Measurements from ENCODE around the gene SAMD3.
A peak's percentile ranks its signal among the peaks of the same experiment; 100 is the strongest.
"Not testable (repeated sequence)": the region's sequence is repeated elsewhere in the genome, so short reads cannot be mapped to it uniquely, and the experiment has no call there.

The SAMD3 gene

DNA sequence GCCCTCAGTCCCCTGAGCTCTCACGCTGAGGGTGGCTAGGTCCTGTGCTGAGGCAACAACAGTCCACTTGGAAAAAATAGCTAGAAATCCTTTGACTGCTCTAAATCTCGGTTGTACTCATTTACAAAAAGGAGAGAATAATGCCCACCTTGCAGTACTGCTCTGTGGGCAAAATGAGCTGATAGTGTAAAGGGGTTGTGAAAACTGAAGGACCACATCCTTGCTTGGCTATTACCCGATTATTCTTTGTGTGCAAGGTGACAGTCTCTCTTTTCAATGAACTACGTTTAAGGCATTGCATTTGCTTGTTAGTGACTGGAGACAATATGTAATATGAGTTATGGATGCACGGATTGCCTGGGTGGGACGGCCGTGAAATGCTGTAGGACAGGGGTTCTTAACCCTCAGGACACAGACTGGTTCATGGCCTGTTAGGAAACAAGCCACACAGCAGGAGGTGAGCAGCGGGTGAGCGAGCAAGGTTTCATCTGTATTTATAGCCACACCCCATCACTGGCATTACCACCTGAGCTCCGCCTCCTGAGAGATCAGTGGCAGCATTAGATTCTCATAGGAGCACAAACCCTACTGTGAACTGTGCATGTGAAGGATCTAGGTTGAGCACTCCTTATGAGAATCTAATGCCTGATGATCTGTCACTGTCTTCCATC is 14.6 kb downstream of the SAMD3 start:
- DNase-seq, result no peak

DNA sequence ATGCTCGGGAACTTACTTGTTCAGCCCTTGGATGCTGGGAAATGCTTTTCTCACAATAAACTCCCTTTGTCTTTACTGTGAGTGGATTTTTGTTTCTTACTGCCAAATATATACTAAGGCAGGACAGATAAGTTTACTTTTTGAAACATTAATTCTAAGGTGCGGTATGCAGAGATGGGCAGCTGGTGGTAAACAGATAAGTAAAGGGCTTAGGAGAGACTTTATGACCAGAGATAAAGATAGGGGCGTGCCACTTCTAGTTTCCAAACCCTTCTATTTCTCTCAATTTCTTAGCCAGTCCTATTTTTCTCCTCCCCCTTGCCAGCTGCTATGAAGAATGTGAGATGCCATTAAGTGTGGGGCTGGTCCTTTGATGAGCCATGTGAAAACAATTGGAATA is 16.3 kb downstream of the SAMD3 start:
- no peak for DNase-seq

DNA sequence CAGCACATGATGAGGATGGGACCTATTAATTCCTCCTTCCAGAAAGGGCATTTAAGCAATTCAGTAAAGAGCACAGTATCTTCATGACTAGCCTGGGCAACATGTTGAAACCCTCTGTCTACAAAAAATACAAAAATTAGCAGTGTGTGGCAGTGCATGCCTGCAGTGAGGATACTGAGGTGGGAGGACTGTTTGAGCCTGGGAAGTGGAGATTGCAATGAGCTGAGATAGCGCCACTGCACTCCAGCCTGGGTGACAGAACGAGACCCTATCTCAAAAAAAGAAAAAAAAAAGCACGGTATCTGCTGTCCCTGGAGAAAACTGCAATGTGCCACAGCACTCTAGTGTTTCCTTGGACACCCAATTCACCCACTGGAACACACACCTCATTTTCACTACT is 18.4 kb downstream of the SAMD3 start:
- no peak for DNase-seq

DNA sequence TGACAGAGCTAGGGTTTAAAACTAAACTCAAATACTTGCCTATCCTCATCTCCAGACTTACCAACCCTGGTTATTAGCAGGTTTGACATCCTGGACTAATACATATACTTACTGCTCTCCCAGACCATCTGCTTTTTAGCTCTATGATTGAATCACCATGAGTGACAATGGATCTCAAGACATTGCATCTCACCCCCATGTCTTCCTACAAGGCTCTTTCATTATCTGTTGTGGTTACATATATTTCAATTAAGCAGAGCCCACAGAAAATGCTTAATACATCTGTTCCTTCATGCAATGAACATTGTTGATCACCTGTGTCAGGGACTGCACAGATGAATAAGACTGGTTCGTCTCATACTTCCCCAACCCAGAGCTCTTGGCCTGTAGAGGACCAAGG is 19.4 kb downstream of the SAMD3 start:
- no peak for DNase-seq

DNA sequence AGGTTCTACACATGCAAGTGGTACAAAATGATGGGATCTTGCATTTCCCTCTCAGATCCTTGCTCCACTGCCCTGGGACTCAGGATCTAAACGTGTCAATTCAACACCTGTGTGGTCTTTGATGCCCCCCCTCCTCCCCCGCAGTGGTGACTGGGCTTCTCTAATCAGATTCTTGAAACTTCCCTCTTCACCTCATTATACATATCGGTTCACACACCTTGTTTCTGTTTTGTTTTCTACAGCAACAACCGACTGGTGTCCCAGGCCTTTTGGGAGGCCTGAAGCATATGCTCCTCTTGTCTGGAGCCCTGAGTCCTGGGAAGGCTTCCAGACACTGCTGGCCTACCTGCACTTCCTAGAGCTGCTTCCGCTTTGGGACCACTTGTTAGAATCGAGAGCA is 20.0 kb downstream of the SAMD3 start:
- DNase-seq, result no peak

DNA sequence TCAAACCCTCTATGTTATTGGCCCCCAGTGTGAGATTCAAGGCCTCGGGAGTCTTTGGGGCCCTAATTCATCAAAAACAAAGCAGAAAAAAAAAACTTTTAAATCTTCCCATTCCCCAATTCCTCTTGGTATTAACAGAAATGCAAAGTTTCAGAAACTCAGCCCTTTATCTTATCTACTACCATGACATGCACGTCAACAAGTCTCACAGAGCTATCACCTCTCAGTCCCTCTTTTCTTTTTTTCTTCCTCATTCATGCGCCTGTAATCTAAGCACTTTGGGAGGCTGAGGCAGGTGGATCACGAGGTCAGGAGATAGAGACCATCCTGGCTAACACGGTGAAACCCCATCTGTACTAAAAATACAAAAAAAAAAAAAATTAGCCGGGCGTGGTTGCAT is 22.7 kb downstream of the SAMD3 start:
- no peak for DNase-seq

DNA sequence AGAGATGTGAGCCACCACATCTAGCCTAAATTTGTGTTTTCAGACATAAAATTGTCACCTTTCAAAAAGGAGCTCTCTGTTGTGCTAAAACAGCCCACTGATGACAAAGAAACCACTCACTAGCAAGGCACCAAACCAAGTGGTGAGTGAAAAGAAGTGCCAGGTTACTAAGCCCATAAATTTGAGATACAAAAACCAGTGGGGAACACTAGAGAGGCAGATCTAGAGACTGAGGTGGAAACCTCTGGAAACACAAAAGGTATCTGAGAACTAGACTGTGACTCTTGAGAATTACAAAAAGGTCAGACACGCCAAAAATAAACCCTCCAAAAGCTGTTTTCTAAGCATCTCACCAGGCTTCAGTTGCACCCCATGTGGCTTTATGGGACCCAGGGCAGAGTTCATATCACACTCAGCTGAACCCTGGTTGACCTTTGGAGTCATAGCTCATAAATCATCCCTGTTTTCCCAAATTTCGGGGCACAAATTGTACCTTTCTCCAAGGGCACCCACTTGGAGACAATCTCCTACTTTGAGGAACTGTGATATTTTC is 24.2 kb downstream of the SAMD3 start:
- no peak for DNase-seq

DNA sequence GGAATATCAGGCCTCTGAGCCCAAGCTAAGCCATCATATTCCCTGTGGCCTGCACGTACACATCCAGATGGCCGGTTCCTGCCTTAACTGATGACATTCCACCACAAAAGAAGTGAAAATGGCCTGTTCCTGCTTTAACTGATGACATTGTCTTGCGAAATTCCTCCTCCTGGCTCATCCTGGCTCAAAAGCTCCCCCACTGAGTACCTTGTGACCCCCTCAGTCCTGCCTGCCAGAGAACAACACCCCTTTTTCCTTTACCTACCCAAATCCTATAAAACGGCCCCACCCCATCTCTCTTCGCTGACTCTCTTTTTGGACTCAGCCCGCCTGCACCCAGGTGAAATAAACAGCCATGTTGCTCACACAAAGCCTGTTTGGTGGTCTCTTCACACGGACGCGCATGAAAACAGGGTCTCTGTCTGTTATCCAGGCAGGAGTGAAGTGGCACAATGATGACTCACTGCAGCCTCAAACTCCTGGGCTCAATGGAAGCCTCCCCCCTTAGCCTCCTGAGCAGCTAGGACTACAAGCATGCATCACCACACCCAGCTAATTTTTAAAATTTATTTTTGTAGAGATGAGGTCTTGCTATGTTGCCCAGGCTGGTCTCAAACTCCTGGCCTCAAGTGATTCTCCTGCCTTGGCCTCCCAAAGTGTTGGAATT is 24.8 kb downstream of the SAMD3 start:
- not testable (repeated sequence) for DNase-seq

DNA sequence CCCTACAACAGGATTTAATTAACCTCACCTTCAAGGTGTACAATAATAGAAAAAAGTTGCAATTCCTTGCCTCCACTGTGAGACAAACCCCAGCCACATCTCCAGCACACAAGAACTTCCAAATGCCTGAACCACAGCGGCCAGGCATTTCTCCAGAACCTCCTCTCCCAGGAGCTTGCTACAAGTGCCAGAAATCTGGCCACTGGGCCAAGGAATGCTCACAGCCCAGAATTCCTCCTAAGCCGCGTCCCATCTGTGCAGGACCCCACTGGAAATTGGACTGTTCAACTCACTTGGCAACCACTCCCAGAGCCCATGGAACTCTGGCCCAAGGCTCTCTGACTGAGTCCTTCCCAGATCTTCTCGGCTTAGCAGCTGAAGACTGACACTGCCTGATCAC is 28.3 kb downstream of the SAMD3 start:
- DNase-seq, result not testable (repeated sequence)

DNA sequence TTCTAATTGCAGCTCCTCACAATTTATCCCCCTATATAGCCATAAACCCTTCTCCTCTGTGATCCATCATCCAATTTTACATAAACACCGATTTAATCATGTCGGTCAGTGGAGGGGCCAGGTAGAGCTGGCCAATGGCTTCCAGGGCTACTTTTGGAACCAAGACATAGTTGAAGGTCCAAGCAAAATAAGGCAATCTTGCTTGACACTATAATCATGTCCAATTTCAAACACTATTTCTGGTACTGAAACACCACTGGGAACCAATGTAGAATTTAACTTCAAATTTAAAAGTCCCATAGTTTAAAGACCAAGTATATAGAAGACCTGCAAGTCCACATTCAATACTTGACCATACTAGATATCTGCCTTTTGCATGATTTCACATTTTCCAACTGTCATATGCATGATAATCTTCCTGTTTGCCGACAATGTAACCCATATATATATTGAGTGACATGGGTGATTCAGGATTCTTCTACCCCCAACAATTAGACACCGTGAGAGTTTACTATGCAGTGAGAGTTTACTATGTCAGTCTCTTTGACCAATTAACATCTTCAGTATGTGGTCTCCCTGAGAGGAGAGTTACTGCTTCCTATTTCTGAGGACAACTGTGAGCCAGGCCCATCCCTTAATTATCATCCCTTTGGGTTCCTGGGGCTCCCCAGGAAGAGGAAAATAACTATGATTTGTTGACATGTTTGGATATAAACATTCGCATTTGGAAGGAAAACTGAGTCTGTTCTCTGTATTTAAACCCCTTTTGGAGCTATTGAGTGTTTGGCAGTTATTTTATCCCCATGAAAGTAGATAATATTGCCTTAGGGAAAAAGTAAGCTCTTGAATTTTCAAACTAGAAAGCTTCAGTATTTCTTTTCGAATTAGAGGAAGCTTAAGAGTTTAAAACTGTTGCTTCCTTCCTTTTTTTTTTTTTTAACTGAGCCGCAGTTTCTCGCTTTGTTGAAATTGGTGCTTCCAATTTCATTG is 31.8 kb downstream of the SAMD3 start:
- no peak for DNase-seq

DNA sequence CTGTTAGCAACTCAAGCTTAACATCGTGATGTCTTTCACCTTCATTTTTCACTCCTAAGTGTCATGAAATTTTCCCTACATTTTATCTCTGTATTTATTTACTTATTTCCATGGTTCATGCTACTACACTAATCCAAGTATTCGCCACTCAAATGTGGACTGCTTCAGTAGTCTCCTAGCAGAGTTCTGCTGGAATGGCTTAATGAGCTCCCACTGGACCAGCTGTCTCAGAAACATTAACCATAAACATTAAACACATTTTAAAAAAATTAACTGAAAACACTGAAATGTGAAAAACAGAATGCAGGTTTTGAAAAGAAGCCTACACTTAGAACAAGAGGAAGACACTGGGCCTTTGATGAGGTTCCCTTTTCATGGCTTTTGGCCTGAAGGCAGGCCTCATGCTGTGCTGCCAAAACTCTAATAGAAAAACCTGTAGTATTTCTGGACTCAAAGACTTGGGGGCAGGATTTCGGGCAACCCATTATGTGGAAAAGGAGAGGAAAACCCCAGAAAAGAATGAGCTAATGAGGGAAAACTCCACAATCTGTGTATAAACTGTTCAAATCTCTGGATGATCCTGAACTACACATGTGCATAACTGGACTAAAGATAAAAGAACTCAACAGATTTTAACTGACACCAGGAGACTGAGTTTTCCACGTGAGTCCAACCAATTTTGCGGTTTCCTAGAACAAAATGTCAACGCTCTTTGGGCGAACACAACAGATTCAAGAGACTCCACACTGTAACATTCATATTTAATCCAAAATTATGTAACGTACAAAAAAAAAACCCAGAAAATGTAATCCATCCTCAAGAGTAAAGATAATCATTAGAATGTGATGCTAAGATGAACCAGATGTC is 33.0 kb downstream of the SAMD3 start:
- no peak for DNase-seq

DNA sequence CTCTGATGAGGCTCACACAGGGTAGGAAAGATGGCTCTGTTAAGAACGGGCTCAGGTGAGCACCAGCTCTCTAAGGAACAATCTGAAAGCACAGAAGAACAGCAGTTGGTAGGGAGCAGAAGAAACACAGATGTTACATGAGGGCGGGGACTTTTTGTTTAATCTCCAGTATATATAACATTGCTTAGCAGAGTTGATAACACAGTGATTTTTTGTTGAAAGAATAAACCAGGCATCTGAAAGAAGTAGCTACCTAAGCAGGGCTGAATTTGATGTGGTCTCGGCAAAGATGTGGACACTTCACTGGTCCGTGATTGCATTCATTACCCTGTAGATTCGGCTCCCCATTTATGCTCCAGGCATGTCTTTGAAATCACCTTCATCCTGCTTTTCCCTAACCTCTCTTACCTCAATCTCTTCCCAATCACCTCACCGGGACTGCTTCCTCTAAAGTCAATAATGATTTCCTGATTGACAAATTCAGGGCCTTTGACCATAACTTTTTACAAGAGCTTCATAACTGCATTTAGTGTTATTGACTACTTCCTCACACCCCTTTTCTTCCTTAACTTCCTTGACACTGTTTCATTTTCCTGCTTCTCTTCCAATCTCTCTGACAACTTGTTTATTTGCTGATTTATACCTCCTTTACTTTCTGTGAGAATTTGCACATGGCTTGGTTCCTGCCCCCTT is 34.4 kb downstream of the SAMD3 start:
- DNase-seq, result no peak

DNA sequence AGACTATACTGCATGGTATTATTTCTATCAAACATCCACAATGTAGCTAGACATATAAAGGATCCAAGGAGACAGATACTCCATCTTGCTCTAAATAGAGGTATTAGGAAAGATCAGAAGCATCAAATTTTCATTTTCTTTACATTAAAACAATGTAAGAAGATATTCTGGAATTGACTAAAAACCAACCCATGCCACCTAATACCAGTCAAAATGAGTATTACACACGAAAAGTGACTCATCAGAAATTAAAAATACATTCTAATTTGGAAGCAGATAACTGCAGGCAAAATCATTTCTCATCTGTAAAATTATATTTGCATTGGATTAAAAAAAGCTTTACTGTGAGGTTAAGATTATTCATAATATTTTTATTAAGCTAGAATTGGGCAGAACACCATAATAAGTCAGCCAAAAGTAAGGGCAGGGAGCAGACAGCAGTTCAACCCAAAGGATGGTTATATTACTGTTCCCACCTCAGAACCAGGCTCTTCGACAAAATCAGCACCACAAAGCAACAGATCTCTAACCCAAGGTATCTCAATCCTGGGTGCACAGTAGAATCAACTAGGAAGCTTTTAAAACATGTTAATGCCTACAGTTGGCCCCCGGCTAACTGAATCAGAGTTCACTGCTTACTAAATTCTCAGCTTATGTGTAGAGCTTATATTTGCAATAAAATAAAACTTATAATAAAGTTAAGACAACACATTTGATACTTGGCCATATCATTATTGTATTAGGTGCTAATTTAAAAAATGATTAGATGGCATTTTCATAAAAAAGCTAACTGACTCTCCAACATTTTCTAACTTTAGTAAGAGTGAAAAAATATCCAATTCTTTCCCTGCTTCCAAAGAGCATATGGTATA is 35.2 kb downstream of the SAMD3 start:
- no peak for DNase-seq

DNA sequence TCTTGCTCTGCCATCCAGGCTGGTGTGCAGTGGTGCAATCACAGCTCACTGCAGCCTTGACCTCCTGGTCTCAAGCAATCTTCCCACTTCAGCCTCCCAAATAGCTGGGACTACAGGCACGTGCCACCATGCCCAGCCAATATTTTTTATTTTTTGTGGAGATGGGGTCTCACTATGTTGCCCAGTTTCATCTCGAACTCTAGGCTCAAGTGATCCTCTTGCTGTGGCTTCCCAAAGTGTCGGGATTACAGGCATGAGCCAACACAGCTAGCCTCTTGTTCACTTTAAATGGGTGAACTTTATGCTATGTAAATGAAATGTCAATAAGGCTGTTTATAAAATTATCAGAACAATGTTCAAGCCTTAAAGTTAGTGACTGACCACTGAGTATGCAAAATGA is 37.1 kb downstream of the SAMD3 start:
- DNase-seq, result no peak

DNA sequence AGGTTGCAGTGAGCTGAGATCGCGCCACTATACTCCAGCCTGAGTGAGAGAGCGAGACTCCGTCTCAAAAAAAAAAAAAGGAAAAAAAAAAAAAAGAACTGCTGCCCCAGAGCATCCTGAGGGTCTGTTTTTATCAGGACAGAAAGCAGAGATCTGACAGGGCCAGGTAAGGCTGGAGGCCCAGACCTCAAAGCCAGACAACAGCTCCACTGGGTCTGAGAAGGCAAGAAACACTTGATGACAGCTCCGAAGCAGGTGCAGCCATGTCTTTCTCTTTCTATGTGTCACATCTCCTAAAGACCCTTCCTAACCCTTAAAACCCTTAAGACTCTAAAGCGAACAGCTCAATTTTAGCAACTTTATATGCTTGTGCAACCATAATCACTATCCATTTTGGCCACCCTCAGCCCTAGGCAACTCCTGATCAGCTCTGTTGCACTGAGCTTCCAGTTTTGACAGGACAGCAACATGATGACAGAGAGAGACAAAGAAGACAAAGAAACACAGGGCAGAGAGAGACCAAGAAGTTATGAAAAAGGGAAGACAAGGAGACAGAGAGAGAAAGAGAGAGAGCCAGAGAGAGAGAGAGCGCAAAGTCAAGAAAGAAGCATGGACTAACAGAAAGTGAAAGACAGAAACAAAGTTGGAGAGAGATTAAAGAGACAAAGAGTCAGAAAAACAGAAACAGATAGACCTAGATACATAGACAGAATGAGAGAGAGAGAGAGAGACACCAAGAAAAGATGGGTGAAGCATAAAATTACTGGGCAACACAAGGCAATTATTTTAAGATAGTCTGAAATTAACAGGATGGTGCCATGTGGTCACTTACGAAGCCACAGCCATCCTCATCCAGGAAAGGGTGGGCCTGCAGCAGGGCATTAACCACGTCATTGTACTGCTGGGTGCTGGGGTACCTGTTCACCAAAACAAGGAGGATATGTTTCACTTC is 39.2 kb downstream of the SAMD3 start:
- DNase-seq, result peak; percentile 19

DNA sequence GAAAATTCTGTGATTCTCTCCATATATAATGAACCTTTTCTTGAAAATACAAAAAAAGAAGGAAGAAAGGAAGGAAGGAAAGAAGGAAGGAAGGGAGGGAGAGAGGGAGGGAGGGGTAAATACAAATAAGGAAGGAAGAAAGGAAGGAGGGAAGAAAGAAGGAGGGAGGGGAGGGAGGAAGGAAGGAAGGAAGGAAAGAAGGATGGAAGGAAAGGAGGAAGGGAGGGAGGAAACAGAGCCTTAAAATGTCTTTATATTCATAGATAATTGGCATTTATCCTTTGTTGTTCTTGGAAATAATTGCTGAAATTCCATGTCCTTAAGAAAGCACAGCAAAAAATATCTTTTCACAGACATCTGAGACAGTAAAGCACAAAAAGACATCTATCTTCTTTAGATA is 40.3 kb downstream of the SAMD3 start:
- no peak for DNase-seq

DNA sequence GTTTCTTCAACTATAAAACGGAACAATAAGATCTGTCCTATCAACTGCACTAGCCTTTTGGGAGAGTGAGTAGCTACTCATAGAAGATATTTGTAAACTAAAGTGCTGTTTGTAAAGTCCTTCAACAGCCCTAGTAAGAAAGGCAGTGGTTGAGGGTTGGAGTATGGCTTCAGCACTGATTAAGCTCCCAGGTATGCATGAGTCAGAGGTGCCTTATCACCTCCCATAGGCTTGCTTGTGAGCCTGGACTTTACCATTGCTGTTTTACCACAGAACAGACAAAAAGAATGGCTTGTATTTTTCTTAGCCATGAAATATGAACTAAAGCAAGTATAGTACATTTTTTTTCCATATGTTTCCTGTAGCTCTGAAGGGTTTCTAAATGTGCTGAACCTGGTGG is 44.1 kb downstream of the SAMD3 start:
- no peak for DNase-seq

DNA sequence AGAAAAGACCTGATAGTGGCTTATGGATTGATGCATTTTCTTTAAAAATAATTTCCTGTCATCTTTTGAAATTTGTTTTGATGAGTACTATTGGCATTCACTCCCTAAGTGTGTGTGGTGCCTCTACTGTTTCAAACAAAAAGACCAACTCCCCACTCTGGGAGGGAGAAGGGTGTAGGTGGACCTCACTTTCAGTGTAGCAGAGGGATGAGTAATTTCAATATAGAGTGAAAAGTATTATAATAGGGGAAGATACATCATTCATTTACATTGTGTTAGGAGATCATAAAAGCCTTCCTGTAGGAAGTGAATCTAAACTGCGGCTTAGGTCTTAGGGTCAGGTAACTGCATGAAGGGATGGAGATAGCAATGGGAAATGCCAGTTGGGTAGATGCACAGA is 46.4 kb downstream of the SAMD3 start:
- no peak for DNase-seq

DNA sequence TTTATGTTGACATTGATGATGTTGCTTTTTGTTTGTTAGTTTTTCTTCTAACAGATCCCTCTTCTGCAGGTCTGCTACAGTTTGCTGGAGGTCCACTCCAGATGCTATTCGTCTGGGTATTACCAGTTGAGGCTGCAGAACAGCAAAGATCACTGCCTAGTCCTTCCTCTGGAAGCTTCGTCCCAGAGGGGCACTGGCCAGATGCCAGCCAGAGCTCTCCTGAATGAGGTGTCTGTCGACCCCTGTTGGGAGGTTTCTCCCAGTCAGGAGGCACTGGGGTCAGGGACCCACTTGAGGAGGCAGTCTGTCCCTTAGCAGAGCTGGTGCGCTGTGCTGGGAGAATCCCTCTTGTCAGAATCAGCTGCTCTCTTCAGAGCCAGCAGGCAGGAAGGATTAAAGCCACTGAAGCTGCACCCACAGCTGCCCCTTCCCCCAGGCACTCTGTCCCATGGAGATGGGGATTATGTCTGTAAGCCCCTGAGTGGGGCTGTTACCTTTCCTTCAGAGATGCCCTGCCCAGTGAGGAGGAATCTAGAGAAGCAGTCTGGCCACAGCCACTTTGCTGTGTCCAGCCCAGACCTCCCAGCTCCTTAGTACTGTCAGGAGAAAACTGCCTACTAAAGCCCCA is 49.3 kb downstream of the SAMD3 start:
- not testable (repeated sequence) for DNase-seq
